Endodermal cell (in vitro differentiated cells): ENCODE measurements around the gene KLF4. TPM values are rescaled to one million over a fixed set of nuclear protein-coding genes. Genes with fewer than 3 reads are reported as not detected.

ENCODE experiments used
- DNase-seq: peaks from one replicate; pipeline ENCODE4 v3.0.0-alpha.2; 2017
- H3K27ac ChIP-seq: 2 replicates; pipeline ENCODE4 v1.5.1; 2013; ENCODE audit warnings: mild to moderate bottlenecking, low read depth, low read length, moderate library complexity
- H3K27me3 ChIP-seq: 2 replicates; pipeline ENCODE4 v1.6.1; 2013; ENCODE audit warnings: mild to moderate bottlenecking, low read length, moderate library complexity; ENCODE audit not compliant: insufficient read depth, control insufficient read depth, poor library complexity, severe bottlenecking
- H3K36me3 ChIP-seq: 2 replicates; pipeline ENCODE4 v1.7.0; 2013; ENCODE audit warnings: mild to moderate bottlenecking, low read length, moderate library complexity; ENCODE audit not compliant: control insufficient read depth, insufficient read depth
- H3K4me1 ChIP-seq: one replicate; pipeline ENCODE4 v1.7.0; 2013; ENCODE audit warnings: low read length; ENCODE audit not compliant: control insufficient read depth, insufficient read depth
- H3K4me3 ChIP-seq: 2 replicates; pipeline ENCODE4 v1.5.1; 2013; ENCODE audit warnings: mild to moderate bottlenecking, low read length, moderate library complexity
- H3K9ac ChIP-seq: 2 replicates; pipeline ENCODE4 v1.6.1; 2013; ENCODE audit warnings: mild to moderate bottlenecking, low read length, moderate library complexity; ENCODE audit not compliant: poor library complexity, severe bottlenecking; ENCODE audit errors: extremely low read depth
- H3K9me3 ChIP-seq: 2 replicates; pipeline ENCODE4 v1.6.1; 2013; ENCODE audit warnings: mild to moderate bottlenecking, low read length, moderate library complexity; ENCODE audit not compliant: control insufficient read depth
- H3K27ac Mint-ChIP-seq: 2 replicates; pipeline ENCODE4 v1.8.0; 2020; ENCODE audit warnings: mixed read lengths
- H3K27me3 Mint-ChIP-seq: 2 replicates; pipeline ENCODE4 v1.8.0; 2021; ENCODE audit warnings: mild to moderate bottlenecking, mixed read lengths; ENCODE audit not compliant: insufficient read depth
- H3K36me3 Mint-ChIP-seq: 2 replicates; pipeline ENCODE4 v1.8.0; 2020; ENCODE audit warnings: low read depth, mixed read lengths
- H3K4me1 Mint-ChIP-seq: 2 replicates; pipeline ENCODE4 v1.8.0; 2020; ENCODE audit warnings: mixed read lengths
- H3K4me3 Mint-ChIP-seq: 2 replicates; pipeline ENCODE4 v1.8.0; 2020; ENCODE audit warnings: mild to moderate bottlenecking, moderate library complexity, mixed read lengths
- H3K9me3 Mint-ChIP-seq: 2 replicates; pipeline ENCODE4 v1.8.0; 2020; ENCODE audit warnings: mild to moderate bottlenecking, mixed read lengths
- CTCF ChIP-seq: fragments of 200-600 bp; sonication (generic); conservative IDR thresholded peaks from 2 replicates; pipeline ENCODE4 v1.5.0; 2021; ENCODE audit warnings: antibody characterized with exemption, mild to moderate bottlenecking
- WGBS, 2 experiments: methylation state at CpG; one replicate each; pipeline versions ENCODE4 v1.1.5 to v1.1.7; 2013; ENCODE audit warnings: missing lambda C conversion rate in 2 of 2, mixed read lengths in 1 of 2; ENCODE audit not compliant: insufficient coverage in 1 of 2, insufficient read length in 1 of 2; 5-methylcytosine and 5-hydroxymethylcytosine counted together
- total RNA-seq, 2 donors: library from RNA; stranded (reverse); fragmentation: NEBNext Ultra II Directional in 1 of 2; extraction: Animal tissue kit (Norgen Biotek cat#: 25700) in 1 of 2; gene quantifications; 2 replicates in 1 of 2; 3 replicates in 1 of 2; pipeline ENCODE4 v1.2.1, GENCODE V29; 2021

The KLF4 gene
- total RNA-seq, 2 donors from 2014 or later = 1.9 to 2.6 TPM

- peak overlapping the region; percentile 57 for H3K9ac ChIP-seq
- H3K9me3 ChIP-seq = no peaks in the 10 kb centered on the region
- no peak for TF ChIP-seq CTCF
- H3K27ac ChIP-seq = no peak overlapping the region
- H3K4me3 Mint-ChIP-seq = peak overlapping the region; percentile 67
- H3K27me3 ChIP-seq = peaks cover 83% of the 10 kb centered on the region
- no peak for DNase-seq
- peaks cover 80% of the 10 kb centered on the region for H3K27me3 Mint-ChIP-seq
- H3K4me1 Mint-ChIP-seq = peaks cover 10% of the 10 kb centered on the region
- peak overlapping the region; percentile 85 for H3K4me3 ChIP-seq
- H3K36me3 ChIP-seq = no peaks in the 10 kb centered on the region
- no peak overlapping the region for H3K27ac Mint-ChIP-seq
- H3K4me1 ChIP-seq = no peaks in the 10 kb centered on the region
- 0 to 1% methylated on average over 4 to 44 of the region's 46 CpGs for WGBS, 2 experiments
- H3K9me3 Mint-ChIP-seq = no peaks in the 10 kb centered on the region
- H3K36me3 Mint-ChIP-seq = no peaks in the 10 kb centered on the region
Observed at GRCh38 chr9:107489144-107489673, 360 bp downstream of the KLF4 start.

- Histone ChIP-seq H3K4me3 (peak overlapping the region; percentile 85), H3K9me3 (no peaks in the 10 kb centered on the region), H3K27ac (no peak overlapping the region), H3K27me3 (peaks cover 79% of the 10 kb centered on the region), H3K36me3 (no peaks in the 10 kb centered on the region), H3K4me1 (no peaks in the 10 kb centered on the region), H3K9ac (peak overlapping the region; percentile 57)
- Mint-ChIP-seq H3K36me3 (no peaks in the 10 kb centered on the region), H3K27me3 (peaks cover 75% of the 10 kb centered on the region), H3K9me3 (no peaks in the 10 kb centered on the region), H3K4me3 (peak overlapping the region; percentile 67), H3K4me1 (peaks cover 10% of the 10 kb centered on the region), H3K27ac (no peak overlapping the region)
- 0 to 1% methylated on average over 14 to 80 of the region's 80 CpGs for WGBS, 2 experiments
- TF ChIP-seq CTCF = peak; percentile 9
- DNase-seq = peak; percentile 82
Observed at GRCh38 chr9:107488375-107489143, 1.0 kb downstream of the KLF4 start.

- Histone ChIP-seq H3K4me3 (peak overlapping the region; percentile 85), H3K9ac (no peak overlapping the region), H3K4me1 (no peaks in the 10 kb centered on the region), H3K27me3 (peaks cover 74% of the 10 kb centered on the region), H3K36me3 (no peaks in the 10 kb centered on the region), H3K9me3 (no peaks in the 10 kb centered on the region), H3K27ac (no peak overlapping the region)
- Mint-ChIP-seq H3K36me3 (no peaks in the 10 kb centered on the region), H3K4me3 (peak overlapping the region; percentile 67), H3K27me3 (peaks cover 69% of the 10 kb centered on the region), H3K4me1 (peaks cover 10% of the 10 kb centered on the region), H3K27ac (no peak overlapping the region), H3K9me3 (no peaks in the 10 kb centered on the region)
- WGBS, 2 experiments = 0 to 4% methylated on average over 7 to 91 of the region's 91 CpGs
- peak; percentile 94 for TF ChIP-seq CTCF
- DNase-seq = peak; percentile 93
Observed at GRCh38 chr9:107487521-107488374, 1.8 kb downstream of the KLF4 start.
